Left ventricle myocardium inferior (tissue), 1 donor: ENCODE measurements around the gene CLEC9A. TPM values are rescaled to one million over a fixed set of nuclear protein-coding genes. Genes with fewer than 3 reads are reported as not detected.

Experiments
- DNase-seq: peaks from one replicate; pipeline ENCODE4 v3.0.0-alpha.2; 2020
- H3K27ac ChIP-seq: fragments of 200-600 bp; replicated peaks from 2 replicates; pipeline ENCODE4 v1.8.0; 2021
- H3K27me3 ChIP-seq: fragments of 200-600 bp; 2 replicates; pipeline ENCODE4 v1.8.0; 2021; ENCODE audit warnings: low read depth
- H3K36me3 ChIP-seq: fragments of 200-600 bp; 2 replicates; pipeline ENCODE4 v1.8.0; 2021
- H3K4me1 ChIP-seq: fragments of 200-600 bp; 2 replicates; pipeline ENCODE4 v1.8.0; 2021
- H3K4me3 ChIP-seq: fragments of 200-600 bp; 2 replicates; pipeline ENCODE4 v1.8.0; 2021; ENCODE audit warnings: mild to moderate bottlenecking, moderate library complexity
- H3K9me3 ChIP-seq: fragments of 200-600 bp; replicated peaks from 2 replicates; pipeline ENCODE4 v1.8.0; 2021
- intact Hi-C: fragments of 100-400 bp; cut with micrococcal nuclease; formaldehyde crosslinking; loops from one replicate; pipeline ENCODE4 v1.11.0; 2022
- total RNA-seq: library from RNA; stranded (reverse); fragmentation: NEBNext Ultra II Directional; extraction: Animal tissue kit (Norgen Biotek cat#: 25700); gene quantifications from one replicate; pipeline ENCODE4 v1.2.1, GENCODE V29; 2021
- TF ChIP-seq, protein P1 (sequence below): fragments of 200-600 bp; IDR thresholded peaks from 2 replicates; pipeline ENCODE4 v1.8.0; 2021; ENCODE audit warnings: antibody characterized with exemption, mild to moderate bottlenecking, borderline replicate concordance
- donor health status: DM: no; HTN: yes; CAD: no; lungs with severe emphysema.

CLEC9A gene
- total RNA-seq, 1 donor from 2014 or later, result not detected

DNA sequence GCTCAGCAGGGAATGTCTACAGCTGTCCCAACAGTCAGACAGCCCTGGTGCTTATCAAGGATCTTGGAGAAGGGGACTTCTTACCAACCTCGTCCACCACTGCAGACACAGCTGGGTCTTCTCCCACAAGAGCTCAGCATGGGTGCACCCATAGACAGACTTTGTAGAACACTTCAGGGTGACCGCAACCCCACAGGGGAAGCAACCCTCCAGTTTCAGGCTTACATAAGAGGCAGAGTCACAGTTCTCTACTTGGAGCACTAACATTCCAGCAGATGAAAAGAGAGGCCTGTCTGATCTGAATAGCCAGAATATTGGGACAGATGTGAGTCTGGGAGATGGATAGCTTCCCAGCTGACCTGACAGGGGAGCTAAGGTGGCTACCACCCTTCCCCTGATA is 71.8 kb downstream of the CLEC9A start:
- DNase-seq, result no peak
- intact Hi-C loops, result no loop called here
- Histone ChIP-seq H3K27ac (no peak overlapping the region), H3K27me3 (no peaks in the 10 kb centered on the region), H3K9me3 (peaks cover 12% of the 10 kb centered on the region), H3K4me1 (peaks cover 28% of the 10 kb centered on the region), H3K36me3 (no peaks in the 10 kb centered on the region), H3K4me3 (no peak overlapping the region)
- TF ChIP-seq, protein P1, sequence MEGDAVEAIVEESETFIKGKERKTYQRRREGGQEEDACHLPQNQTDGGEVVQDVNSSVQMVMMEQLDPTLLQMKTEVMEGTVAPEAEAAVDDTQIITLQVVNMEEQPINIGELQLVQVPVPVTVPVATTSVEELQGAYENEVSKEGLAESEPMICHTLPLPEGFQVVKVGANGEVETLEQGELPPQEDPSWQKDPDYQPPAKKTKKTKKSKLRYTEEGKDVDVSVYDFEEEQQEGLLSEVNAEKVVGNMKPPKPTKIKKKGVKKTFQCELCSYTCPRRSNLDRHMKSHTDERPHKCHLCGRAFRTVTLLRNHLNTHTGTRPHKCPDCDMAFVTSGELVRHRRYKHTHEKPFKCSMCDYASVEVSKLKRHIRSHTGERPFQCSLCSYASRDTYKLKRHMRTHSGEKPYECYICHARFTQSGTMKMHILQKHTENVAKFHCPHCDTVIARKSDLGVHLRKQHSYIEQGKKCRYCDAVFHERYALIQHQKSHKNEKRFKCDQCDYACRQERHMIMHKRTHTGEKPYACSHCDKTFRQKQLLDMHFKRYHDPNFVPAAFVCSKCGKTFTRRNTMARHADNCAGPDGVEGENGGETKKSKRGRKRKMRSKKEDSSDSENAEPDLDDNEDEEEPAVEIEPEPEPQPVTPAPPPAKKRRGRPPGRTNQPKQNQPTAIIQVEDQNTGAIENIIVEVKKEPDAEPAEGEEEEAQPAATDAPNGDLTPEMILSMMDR, result no peak

DNA sequence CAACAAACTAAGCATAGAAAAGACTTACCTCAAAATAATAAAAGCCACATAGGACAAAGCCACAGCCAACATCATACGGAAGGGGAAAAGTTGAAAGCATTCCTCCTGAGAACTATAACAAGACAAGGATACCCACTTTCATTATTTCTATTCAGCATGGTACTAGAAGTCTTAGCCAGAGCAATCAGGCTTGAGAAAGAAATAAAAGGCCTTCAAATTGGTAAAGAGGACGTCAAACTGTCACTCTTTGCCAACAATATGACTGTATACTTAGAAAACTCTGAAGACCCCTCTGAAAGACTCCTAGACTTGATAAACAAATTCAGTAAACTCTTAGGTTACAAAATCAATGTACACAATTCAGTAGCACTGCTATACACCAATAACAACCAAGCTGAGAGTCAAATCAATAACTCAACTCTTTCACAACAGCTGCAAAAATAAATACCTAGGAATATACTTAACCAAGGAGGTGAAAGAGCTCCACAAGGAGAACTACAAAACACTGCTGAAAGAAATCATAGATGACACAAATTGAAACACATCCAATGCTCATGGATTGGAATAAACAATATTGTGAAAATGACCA is 79.9 kb downstream of the CLEC9A start:
- Histone ChIP-seq H3K4me3 (no peak overlapping the region), H3K4me1 (no peaks in the 10 kb centered on the region), H3K36me3 (no peaks in the 10 kb centered on the region), H3K27me3 (no peaks in the 10 kb centered on the region), H3K27ac (no peak overlapping the region), H3K9me3 (peaks cover 4% of the 10 kb centered on the region)
- no peak for DNase-seq
- TF ChIP-seq, protein P1, result no peak
- intact Hi-C loops, result no loop called here

- Histone ChIP-seq H3K9me3 (peaks cover 4% of the 10 kb centered on the region), H3K4me1 (no peaks in the 10 kb centered on the region), H3K36me3 (no peaks in the 10 kb centered on the region), H3K4me3 (no peak overlapping the region), H3K27me3 (no peaks in the 10 kb centered on the region), H3K27ac (no peak overlapping the region)
- TF ChIP-seq, protein P1, result no peak
- no peak for DNase-seq
- intact Hi-C loops, result no loop called here
Measured at GRCh38 chr12:10111451-10111850, 81.0 kb downstream of the CLEC9A start.

- intact Hi-C loops, result no loop called here
- Histone ChIP-seq H3K27me3 (no peaks in the 10 kb centered on the region), H3K36me3 (no peaks in the 10 kb centered on the region), H3K9me3 (peaks cover 4% of the 10 kb centered on the region), H3K27ac (no peak overlapping the region), H3K4me3 (no peak overlapping the region), H3K4me1 (no peaks in the 10 kb centered on the region)
- no peak for DNase-seq
- TF ChIP-seq, protein P1, result no peak
Measured at GRCh38 chr12:10113075-10113474, 82.6 kb downstream of the CLEC9A start.

DNA sequence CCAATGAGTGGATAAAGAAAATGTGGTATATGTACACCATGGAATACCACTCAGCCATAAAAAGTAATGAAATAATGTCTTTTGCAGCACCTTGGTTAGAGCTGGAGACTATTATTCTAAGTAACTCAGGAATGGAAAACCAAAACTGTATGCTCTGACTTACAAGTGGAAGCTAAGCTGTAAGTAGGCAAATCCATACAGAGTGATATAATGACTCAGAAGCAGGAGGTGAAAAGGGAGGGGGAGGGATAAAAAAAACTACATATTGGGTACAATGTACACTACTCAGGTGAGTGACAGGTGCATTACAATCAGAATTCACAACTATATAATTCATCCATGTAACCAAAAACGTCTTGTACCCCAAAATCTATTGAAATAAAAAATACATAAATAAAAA is 83.4 kb downstream of the CLEC9A start:
- H3K27me3 ChIP-seq, result no peaks in the 10 kb centered on the region
- no peak overlapping the region for H3K4me3 ChIP-seq
- intact Hi-C loops, result no loop called here
- H3K36me3 ChIP-seq, result no peaks in the 10 kb centered on the region
- TF ChIP-seq, protein P1, result no peak
- H3K4me1 ChIP-seq, result no peaks in the 10 kb centered on the region
- no peak for DNase-seq
- no peak overlapping the region for H3K27ac ChIP-seq
- H3K9me3 ChIP-seq, result peaks cover 4% of the 10 kb centered on the region
